Activated T-cell treated with anti-CD3 and anti-CD28 coated beads, Interleukin-2, amount 50 U/mL, for 4 hours (primary cell): ENCODE data around the gene KRT72. TPM values are rescaled to one million over a fixed set of nuclear protein-coding genes. Genes with fewer than 3 reads are reported as not detected.

Experiments
- ATAC-seq, 2 donors: fragments of 200-7000 bp; cut with Tn5 transposase; one replicate each; pipeline ENCODE4 v1.10.0; 2021
- DNase-seq: peaks from one replicate; pipeline ENCODE4 v3.0.0-alpha.2; 2020
- H3K27me3 Mint-ChIP-seq: one replicate; pipeline ENCODE4 v1.8.0; 2021; ENCODE audit warnings: low read depth, mixed read lengths
- H3K36me3 Mint-ChIP-seq: one replicate; pipeline ENCODE4 v1.8.0; 2022; ENCODE audit warnings: mixed read lengths; ENCODE audit not compliant: insufficient read depth
- H3K4me1 Mint-ChIP-seq: one replicate; pipeline ENCODE4 v1.8.0; 2021; ENCODE audit warnings: low read depth, mixed read lengths
- H3K4me3 Mint-ChIP-seq: one replicate; pipeline ENCODE4 v1.8.0; 2021; ENCODE audit warnings: mild to moderate bottlenecking, moderate library complexity, mixed read lengths
- H3K9me3 Mint-ChIP-seq: one replicate; pipeline ENCODE4 v1.8.0; 2021; ENCODE audit warnings: mixed read lengths
- total RNA-seq, 3 donors: library from RNA; stranded (reverse); gene quantifications; one replicate each; pipeline ENCODE4 v1.2.1, GENCODE V29; 2021

The KRT72 gene
- total RNA-seq, 3 donors from 2014 or later, result 0.11 to 0.38 (median 0.20) TPM

DNA sequence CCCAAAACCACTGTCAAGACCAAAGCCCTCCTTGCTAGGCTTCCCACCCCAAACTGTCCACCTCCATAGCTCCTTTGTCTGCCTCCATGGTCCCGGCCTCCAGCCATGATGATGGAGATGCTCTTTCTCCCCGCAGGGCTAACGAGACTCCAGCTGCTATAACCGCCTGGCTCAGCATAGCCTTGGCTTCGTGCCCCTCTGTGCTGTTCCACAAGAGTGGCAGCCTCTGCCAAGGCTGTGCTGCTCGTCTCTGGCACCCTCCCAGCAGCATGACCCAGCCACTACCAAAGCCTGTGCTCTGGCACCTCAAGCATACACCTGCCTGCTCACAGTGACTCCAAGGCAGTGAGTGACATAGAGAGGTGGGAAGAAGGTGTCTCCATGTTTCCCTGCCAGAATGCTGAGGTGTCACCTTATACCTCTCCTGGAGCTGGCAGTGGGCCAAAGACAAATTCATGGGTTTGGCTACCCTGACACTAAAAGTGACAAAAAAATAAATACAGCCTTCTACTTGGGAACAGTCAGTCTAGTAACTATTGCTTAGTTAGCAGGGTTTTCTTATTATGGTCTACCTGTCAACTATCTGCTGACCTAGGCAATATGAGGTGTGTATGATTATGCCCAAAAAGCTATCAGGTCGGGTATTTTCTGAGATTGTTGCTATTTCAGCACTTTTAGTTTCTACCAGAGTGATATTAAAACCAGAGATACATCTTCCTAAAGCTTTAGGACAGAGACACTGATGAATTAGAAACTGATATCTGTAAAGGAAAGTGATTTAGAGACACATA lies 33.2 kb upstream of the KRT72 start:
- DNase-seq (no peak), ATAC-seq (no peak)
- Mint-ChIP-seq H3K27me3 (no peaks in the 10 kb centered on the region), H3K36me3 (no peaks in the 10 kb centered on the region), H3K4me1 (peaks cover 58% of the 10 kb centered on the region), H3K4me3 (no peak overlapping the region), H3K9me3 (no peaks in the 10 kb centered on the region)

DNA sequence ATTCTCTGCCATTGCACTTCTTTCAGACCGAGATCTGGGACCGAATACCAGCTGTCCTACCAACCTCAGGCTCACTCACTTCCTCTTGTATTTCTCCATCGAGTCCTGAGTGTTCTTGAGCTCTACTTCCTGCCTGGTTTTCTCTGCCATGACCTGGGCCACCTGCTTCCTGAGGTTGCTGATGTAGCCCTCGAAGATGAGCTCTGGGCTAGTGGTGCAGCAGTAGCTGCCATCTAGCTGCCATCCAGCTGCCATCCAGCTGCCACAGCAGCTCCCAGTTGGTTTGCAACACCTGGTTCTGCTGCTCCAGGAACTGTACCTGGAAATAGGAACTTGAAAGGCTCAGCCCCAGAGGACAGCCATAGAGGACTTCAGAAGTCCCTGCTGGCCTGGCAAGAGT lies 32.1 kb upstream of the KRT72 start:
- Mint-ChIP-seq H3K36me3 (no peaks in the 10 kb centered on the region), H3K27me3 (no peaks in the 10 kb centered on the region), H3K4me1 (peaks cover 61% of the 10 kb centered on the region), H3K9me3 (no peaks in the 10 kb centered on the region), H3K4me3 (no peak overlapping the region)
- ATAC-seq, result peak in 1 of 2 donors; percentile 45
- no peak for DNase-seq

DNA sequence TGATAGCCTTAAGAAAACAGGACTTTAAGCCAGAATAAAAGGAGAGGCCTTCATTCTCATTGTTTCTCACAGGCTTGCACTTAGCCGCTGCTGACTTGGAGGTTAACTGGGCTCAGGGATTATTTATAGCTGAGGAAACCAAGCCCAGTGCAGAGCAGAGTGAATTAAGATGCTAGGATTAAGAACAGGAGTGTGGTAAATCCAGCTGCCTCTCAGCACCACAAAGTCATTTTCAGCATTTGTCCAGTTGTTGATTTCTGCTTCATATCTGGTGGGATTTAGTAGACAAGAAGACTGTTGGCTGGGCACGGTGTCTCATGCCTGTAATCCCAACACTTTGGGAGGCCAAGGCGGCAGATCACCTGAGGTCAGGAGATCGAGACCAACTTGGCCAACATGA lies 31.4 kb upstream of the KRT72 start:
- no peak for DNase-seq
- H3K4me3 Mint-ChIP-seq, result no peak overlapping the region
- no peak for ATAC-seq
- H3K4me1 Mint-ChIP-seq, result peaks cover 65% of the 10 kb centered on the region
- H3K9me3 Mint-ChIP-seq, result no peaks in the 10 kb centered on the region
- no peaks in the 10 kb centered on the region for H3K27me3 Mint-ChIP-seq
- no peaks in the 10 kb centered on the region for H3K36me3 Mint-ChIP-seq

DNA sequence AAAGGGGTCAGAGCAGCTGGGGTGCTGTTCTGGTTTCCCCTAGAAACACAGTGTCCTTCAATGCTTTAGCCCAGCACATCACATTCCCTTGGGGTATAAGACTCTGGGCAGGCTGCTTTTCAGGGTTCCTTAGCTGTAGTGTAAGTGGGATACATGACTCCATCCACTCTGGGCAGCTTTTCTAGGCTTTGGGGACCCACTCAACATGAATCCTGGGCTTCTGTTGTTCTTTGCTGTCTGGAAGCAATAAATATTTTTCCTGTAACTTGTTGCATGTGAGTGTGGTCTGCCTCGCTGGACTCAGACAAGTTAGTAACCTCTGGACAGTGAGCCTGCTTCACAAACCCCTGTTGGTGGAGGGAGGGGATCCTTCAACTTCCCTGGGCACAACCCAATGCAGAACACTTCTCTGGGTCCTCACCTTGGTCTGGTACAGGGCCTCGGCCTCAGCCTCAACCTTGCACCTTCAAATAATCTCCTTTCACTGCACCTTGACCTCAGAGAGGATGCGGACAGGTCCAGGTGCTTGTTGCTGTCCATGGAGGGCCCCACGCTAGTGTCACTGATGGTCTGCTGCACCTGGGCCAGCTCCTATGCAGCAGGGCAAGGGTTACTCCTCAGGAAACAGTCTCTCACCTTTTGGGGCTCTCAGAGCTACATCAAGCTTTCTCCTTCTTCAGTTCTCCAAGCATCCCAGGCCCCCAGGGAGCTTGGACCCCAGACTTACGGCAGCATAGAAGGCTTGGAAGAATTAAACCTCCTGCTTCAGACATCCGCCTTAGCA lies 30.6 kb upstream of the KRT72 start:
- no peak for ATAC-seq
- no peaks in the 10 kb centered on the region for H3K27me3 Mint-ChIP-seq
- no peaks in the 10 kb centered on the region for H3K9me3 Mint-ChIP-seq
- H3K36me3 Mint-ChIP-seq, result no peaks in the 10 kb centered on the region
- no peak overlapping the region for H3K4me3 Mint-ChIP-seq
- DNase-seq, result no peak
- peaks cover 72% of the 10 kb centered on the region for H3K4me1 Mint-ChIP-seq

- Mint-ChIP-seq H3K4me3 (no peak overlapping the region), H3K9me3 (no peaks in the 10 kb centered on the region), H3K36me3 (no peaks in the 10 kb centered on the region), H3K27me3 (no peaks in the 10 kb centered on the region), H3K4me1 (peaks cover 73% of the 10 kb centered on the region)
- ATAC-seq, result no peak
- DNase-seq, result no peak
Measured at GRCh38 chr12:52631264-52631663, 30.0 kb upstream of the KRT72 start.

GRCh38 chr12:52630599-52631200 lies 29.4 kb upstream of the KRT72 start:
- Mint-ChIP-seq H3K4me3 (peak overlapping the region; percentile 70), H3K27me3 (no peaks in the 10 kb centered on the region), H3K36me3 (no peaks in the 10 kb centered on the region), H3K9me3 (no peaks in the 10 kb centered on the region), H3K4me1 (peaks cover 77% of the 10 kb centered on the region)
- DNase-seq, result no peak
- ATAC-seq, result no peak

DNA sequence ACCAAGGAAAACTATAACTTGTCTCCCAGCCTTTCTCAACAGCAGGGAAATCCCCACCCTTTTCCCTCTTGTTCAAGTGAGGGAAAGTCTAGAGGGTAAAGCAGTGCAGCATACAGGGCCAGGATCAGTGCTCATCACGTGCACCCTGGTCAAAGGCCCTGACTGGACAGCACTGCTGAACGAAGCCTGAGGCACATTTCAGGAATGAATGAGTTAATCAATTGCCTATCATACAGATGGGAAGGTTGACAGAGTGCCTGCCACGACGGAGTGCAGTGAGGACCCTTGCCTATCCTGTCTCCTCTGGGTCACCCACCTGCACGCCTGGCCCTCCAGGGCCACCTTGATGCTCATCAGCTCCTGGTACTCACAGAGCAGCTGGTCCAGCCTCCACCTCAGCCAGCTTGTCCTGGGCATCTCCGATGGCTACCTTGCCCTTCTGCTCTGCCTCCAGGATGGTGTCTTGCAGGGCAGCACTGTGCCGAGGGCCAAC lies 28.8 kb upstream of the KRT72 start:
- ATAC-seq (peak in 1 of 2 donors; percentile 19), DNase-seq (no peak)
- H3K4me3 Mint-ChIP-seq, result peak overlapping the region; percentile 70
- H3K36me3 Mint-ChIP-seq, result no peaks in the 10 kb centered on the region
- peaks cover 79% of the 10 kb centered on the region for H3K4me1 Mint-ChIP-seq
- no peaks in the 10 kb centered on the region for H3K9me3 Mint-ChIP-seq
- no peaks in the 10 kb centered on the region for H3K27me3 Mint-ChIP-seq

DNA sequence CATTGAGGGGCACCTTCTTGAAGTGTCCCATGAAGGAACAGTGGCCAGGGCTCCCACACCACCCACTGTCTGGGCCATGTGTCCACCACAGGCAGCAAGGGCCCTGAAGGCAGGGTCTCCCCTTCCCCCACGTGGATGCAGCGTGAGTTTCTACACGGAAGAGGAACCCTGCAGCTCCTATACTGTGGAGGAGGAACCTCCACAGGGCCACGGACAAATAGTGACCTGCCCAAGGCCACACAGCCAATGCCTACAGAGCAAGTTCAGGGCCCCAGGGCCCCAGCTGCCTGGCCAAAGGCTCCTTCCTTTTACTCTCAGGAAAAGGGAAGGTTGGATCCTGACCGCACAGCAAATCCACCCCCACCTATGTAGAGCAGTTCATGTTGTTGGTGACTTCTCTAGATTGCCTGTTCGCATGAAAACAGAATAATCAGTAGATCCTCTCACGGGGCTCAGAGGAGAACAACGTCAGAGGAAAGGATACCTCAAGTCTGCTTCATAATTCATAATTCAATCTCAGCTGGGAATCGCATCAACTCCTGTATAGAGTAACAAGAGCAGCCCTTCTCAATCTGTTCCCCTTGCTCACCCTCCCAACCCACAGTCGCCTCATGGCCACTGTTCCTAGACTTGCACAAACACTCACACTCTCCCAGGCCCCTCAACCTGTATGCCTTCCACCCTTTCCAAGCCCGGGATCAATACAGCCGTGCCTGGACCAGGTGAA lies 28.2 kb upstream of the KRT72 start:
- Mint-ChIP-seq H3K4me3 (peak overlapping the region; percentile 70), H3K27me3 (no peaks in the 10 kb centered on the region), H3K9me3 (no peaks in the 10 kb centered on the region), H3K4me1 (peaks cover 79% of the 10 kb centered on the region), H3K36me3 (no peaks in the 10 kb centered on the region)
- no peak for ATAC-seq
- no peak for DNase-seq

DNA sequence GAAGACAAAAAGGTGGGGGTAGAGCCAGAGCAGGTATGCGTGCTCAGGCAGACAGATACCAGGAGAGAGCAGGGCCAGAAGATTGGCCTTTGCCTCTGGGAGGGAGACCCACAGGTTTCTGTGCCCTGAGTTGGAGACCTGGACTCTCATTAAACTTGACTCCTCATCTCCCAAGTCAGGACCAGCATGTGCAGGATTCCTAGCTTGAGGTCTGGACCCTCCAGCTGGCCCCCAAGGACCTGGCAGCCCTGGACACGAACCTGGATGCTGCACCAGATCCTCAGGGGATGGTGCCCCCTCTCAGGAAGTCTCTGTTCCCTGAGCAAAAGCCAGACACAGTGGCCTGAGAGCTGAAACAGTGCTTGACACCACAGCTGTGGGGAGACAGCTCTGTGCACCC lies 27.6 kb upstream of the KRT72 start:
- H3K36me3 Mint-ChIP-seq, result no peaks in the 10 kb centered on the region
- peaks cover 73% of the 10 kb centered on the region for H3K4me1 Mint-ChIP-seq
- H3K27me3 Mint-ChIP-seq, result no peaks in the 10 kb centered on the region
- no peak for ATAC-seq
- no peak for DNase-seq
- H3K4me3 Mint-ChIP-seq, result peak overlapping the region; percentile 58
- no peaks in the 10 kb centered on the region for H3K9me3 Mint-ChIP-seq

GRCh38 chr12:52628111-52628507 lies 26.8 kb upstream of the KRT72 start:
- DNase-seq, result no peak
- no peak for ATAC-seq
- Mint-ChIP-seq H3K4me1 (peaks cover 67% of the 10 kb centered on the region), H3K27me3 (no peaks in the 10 kb centered on the region), H3K9me3 (no peaks in the 10 kb centered on the region), H3K4me3 (peak overlapping the region; percentile 58), H3K36me3 (no peaks in the 10 kb centered on the region)

GRCh38 chr12:52627395-52628110 lies 26.3 kb upstream of the KRT72 start:
- ATAC-seq (no peak), DNase-seq (no peak)
- Mint-ChIP-seq H3K4me1 (peaks cover 64% of the 10 kb centered on the region), H3K9me3 (no peaks in the 10 kb centered on the region), H3K27me3 (no peaks in the 10 kb centered on the region), H3K36me3 (no peaks in the 10 kb centered on the region), H3K4me3 (no peak overlapping the region)

GRCh38 chr12:52622349-52622748 lies 21.1 kb upstream of the KRT72 start:
- Mint-ChIP-seq H3K27me3 (no peaks in the 10 kb centered on the region), H3K36me3 (peaks cover 4% of the 10 kb centered on the region), H3K4me3 (no peak overlapping the region), H3K4me1 (peaks cover 48% of the 10 kb centered on the region), H3K9me3 (no peaks in the 10 kb centered on the region)
- DNase-seq, result no peak
- ATAC-seq, result no peak

- no peak for DNase-seq
- H3K36me3 Mint-ChIP-seq, result peaks cover 4% of the 10 kb centered on the region
- H3K4me3 Mint-ChIP-seq, result no peak overlapping the region
- H3K9me3 Mint-ChIP-seq, result no peaks in the 10 kb centered on the region
- H3K27me3 Mint-ChIP-seq, result no peaks in the 10 kb centered on the region
- peaks cover 62% of the 10 kb centered on the region for H3K4me1 Mint-ChIP-seq
- ATAC-seq, result no peak
Measured at GRCh38 chr12:52618866-52619265, 17.6 kb upstream of the KRT72 start.
